Mammary epithelial cell (primary cell): Measurements from ENCODE around the gene TRIM17.

Experiments
- EZH2 ChIP-seq: IDR thresholded peaks from 2 replicates; pipeline ENCODE4 v1.6.1; 2012; ENCODE audit warnings: low read length, inconsistent platforms, borderline replicate concordance
- TF ChIP-seq, protein P1 (sequence below), 2 donors: IDR thresholded peaks in 1 of 2; conservative IDR thresholded peaks in 1 of 2; 2 replicates each; pipeline ENCODE4 v1.5.1; 2011 to 2012; ENCODE audit warnings: inconsistent platforms in 2 of 2, low read length in 2 of 2, mild to moderate bottlenecking in 2 of 2, control low read depth in 1 of 2, low read depth in 1 of 2; ENCODE audit not compliant: insufficient read depth in 1 of 2; ENCODE audit errors: extremely low read depth in 1 of 2

DNA sequence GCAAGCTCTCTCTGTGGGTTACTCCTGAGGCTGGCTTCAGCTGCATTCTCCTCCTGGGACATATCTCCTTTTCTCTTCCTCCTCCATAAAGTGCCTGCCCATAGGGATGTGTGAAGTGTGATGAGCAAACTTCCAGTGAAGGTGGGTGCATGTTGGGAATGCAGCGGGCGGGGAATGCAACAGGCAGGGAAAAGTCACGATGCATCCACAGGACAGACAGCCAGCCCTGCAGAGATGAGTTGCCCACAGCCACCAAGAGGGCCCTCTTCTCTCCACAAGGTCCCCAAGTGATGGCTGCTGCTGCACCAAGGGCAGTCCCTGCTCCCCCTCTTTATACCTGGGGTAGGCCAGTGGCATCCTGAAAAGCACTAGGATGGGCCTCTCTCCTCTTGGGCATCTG, 37.0 kb upstream of the TRIM17 start:
- TF ChIP-seq, protein P1, sequence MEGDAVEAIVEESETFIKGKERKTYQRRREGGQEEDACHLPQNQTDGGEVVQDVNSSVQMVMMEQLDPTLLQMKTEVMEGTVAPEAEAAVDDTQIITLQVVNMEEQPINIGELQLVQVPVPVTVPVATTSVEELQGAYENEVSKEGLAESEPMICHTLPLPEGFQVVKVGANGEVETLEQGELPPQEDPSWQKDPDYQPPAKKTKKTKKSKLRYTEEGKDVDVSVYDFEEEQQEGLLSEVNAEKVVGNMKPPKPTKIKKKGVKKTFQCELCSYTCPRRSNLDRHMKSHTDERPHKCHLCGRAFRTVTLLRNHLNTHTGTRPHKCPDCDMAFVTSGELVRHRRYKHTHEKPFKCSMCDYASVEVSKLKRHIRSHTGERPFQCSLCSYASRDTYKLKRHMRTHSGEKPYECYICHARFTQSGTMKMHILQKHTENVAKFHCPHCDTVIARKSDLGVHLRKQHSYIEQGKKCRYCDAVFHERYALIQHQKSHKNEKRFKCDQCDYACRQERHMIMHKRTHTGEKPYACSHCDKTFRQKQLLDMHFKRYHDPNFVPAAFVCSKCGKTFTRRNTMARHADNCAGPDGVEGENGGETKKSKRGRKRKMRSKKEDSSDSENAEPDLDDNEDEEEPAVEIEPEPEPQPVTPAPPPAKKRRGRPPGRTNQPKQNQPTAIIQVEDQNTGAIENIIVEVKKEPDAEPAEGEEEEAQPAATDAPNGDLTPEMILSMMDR (conservative IDR thresholded peaks at IDR 0.05 in 1 of 2, IDR thresholded peaks at IDR 0.05 in 1 of 2; ENCODE audit: extremely low read depth in 1 of 2, insufficient read depth in 1 of 2, low read depth in 1 of 2, low read length in 2 of 2) = no peak
- no peak for TF ChIP-seq EZH2
